Measurements from ENCODE around the gene ENTPD8.

ENTPD8 gene

DNA sequence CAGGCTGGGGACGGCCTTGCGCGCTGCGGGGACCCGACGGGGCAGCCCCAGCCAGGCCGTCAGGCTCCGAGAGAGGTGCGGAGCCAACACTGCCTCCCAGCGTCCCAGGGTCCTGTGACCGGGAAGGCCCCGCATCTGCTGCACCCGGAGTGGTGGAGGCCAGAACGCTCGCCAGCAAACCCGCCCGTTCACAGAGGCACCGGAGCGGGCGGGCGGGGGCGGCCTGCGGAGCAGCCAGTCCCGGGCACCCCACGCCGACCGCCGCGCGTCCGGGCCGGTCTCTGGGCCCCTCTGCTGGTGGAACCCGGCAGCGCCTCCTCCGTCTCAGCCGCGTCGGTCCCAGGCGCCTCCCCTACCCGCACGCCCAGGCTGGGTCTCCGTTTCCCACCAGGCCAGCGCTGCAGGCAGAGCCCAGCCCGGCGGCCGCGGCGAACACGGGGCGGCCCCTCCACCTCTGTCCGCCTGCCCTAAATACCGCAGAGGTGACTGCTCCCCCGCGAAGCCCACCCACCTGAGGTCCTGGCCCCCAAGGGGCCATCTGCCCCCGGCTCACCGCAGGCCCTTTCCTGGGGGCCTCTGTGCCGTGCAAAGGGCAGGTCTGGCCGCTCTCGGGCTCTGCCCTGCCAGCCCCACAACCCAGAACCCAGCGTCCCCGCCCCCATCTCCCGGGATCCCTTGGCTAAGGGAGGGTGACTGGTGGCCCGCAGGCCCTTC lies 34.1 kb downstream of the ENTPD8 start:
- no peaks in the 10 kb centered on the region for H3K27me3 ChIP-seq (ENCODE audit: insufficient read depth, insufficient read length)
- DNase-seq (ENCODE audit: low read depth, low spot score) = peak; percentile 68
- TF ChIP-seq SUZ12 (IDR thresholded peaks at IDR 0.05; ENCODE audit: extremely low read depth, insufficient read depth, insufficient read length) = no peak
- no peak for TF ChIP-seq YY1 (IDR thresholded peaks at IDR 0.05; ENCODE audit: insufficient read depth, insufficient read length)
- no peak for TF ChIP-seq ZNF274 (IDR thresholded peaks at IDR 0.05; ENCODE audit: low read depth, low read length)
- peaks cover 18% of the 10 kb centered on the region for H3K4me1 ChIP-seq (ENCODE audit: insufficient read depth, insufficient read length)
- no peaks in the 10 kb centered on the region for H3K36me3 ChIP-seq (ENCODE audit: insufficient read depth, insufficient read length, low read length)
- H3K9me3 ChIP-seq (ENCODE audit: insufficient read depth, low read length) = peaks cover 1% of the 10 kb centered on the region; the same call in 1 of the 2 replicates
- H3K4me3 ChIP-seq (ENCODE audit: insufficient read length, low read depth) = peak overlapping the region; percentile 30
- H3K9ac ChIP-seq (ENCODE audit: insufficient read length, low read depth) = peak overlapping the region; percentile 68

DNA sequence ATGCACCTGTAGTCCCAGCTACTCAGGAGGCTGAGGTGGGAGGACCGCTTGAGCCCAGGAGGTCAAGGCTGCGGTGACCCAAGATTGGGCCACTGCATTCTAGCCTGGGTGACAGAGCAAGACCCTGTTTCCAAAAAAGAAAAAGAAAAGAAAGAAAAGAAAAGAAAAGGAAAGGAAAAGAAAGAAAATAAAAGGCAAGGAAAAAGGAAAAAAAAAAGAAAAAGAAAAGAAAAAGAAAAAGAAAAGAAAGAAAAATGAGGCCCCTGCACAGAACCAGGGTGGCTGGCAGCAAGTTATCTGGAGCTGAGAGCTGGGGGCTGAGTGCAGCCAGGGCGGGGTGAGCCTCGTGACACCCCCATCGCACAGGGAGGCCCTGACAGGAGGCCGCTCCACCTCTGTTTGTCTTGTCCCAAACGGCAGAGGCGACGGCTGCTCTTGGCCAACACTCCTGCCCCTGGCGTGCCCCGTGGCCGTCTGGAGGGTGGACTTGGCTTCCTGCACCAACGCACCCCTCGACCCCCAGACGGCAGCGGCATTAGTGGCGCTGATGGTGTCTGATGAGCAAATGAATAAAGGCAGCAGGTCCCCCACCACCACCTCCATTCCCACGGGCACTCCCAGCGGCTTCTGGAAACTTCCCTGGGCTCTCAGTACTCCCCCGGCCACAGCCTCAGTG lies 34.9 kb downstream of the ENTPD8 start:
- peaks cover 11% of the 10 kb centered on the region for H3K4me1 ChIP-seq (ENCODE audit: insufficient read depth, insufficient read length)
- H3K9ac ChIP-seq (ENCODE audit: insufficient read length, low read depth) = peak overlapping the region; percentile 68
- no peak for DNase-seq (ENCODE audit: low read depth, low spot score)
- no peaks in the 10 kb centered on the region for H3K36me3 ChIP-seq (ENCODE audit: insufficient read depth, insufficient read length, low read length)
- no peak for TF ChIP-seq SUZ12 (IDR thresholded peaks at IDR 0.05; ENCODE audit: extremely low read depth, insufficient read depth, insufficient read length)
- H3K27me3 ChIP-seq (ENCODE audit: insufficient read depth, insufficient read length) = no peaks in the 10 kb centered on the region
- peaks cover 9% of the 10 kb centered on the region; the same call in 1 of the 2 replicates for H3K9me3 ChIP-seq (ENCODE audit: insufficient read depth, low read length)
- no peak overlapping the region for H3K4me3 ChIP-seq (ENCODE audit: insufficient read length, low read depth)

DNA sequence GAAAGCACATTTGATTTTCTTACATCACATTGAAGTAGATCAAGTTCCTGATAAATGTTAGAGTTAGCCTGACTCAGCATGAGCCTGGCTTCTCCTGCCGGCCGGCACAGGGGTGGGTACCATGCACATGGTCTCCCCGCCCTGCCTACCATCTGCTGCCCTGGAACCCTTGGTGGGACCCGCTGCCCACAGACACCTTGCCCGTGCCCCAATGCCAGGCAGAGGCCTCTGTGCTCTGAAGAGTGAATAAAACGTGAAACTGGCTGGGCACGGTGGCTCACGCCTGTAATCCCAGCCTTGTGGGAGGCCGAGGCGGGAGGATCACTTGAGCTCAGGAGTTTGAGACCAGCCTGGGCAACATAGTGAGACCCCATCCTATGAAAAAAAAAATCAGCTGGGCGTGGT lies 35.5 kb downstream of the ENTPD8 start:
- H3K4me1 ChIP-seq (ENCODE audit: insufficient read depth, insufficient read length) = peaks cover 7% of the 10 kb centered on the region
- H3K36me3 ChIP-seq (ENCODE audit: insufficient read depth, insufficient read length, low read length) = no peaks in the 10 kb centered on the region
- no peak for DNase-seq (ENCODE audit: low read depth, low spot score)
- TF ChIP-seq YY1 (IDR thresholded peaks at IDR 0.05; ENCODE audit: insufficient read depth, insufficient read length) (no peak), SUZ12 (IDR thresholded peaks at IDR 0.05; ENCODE audit: extremely low read depth, insufficient read depth, insufficient read length) (no peak)
- peaks cover 12% of the 10 kb centered on the region; the same call in 1 of the 2 replicates for H3K9me3 ChIP-seq (ENCODE audit: insufficient read depth, low read length)
- H3K4me3 ChIP-seq (ENCODE audit: insufficient read length, low read depth) = no peak overlapping the region
- no peaks in the 10 kb centered on the region for H3K27me3 ChIP-seq (ENCODE audit: insufficient read depth, insufficient read length)
- H3K9ac ChIP-seq (ENCODE audit: insufficient read length, low read depth) = no peak overlapping the region

DNA sequence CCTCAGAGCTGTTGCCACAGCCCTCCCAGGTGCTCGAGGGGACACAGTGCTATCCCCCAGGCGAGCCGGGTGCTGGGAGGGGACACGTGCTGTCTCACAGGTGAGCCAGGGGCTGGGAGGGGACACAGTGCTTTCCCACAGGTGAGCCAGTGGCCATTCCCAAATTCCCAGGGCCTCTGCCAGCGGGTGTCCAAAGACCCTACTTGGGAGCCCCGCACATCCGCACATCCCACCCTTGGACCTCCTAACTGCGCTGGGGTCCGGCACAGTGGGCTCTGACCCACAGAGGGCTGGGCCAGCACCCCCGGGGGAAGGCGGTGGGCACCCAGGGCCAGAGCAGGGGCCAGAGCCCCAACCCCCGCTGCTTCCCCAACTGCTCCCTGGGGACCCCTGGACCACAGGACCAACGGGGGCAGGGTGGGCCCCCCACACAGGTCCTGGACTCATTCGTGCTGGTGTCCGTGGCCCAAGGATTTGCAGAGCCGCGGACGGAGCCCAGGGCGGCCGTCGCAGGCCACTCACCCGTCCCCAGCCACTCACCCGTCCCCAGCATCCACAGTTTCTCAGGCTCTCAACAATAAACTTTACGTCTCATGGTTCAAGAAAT lies 36.1 kb downstream of the ENTPD8 start:
- Histone ChIP-seq H3K4me3 (ENCODE audit: insufficient read length, low read depth) (no peak overlapping the region), H3K4me1 (ENCODE audit: insufficient read depth, insufficient read length) (peaks cover 4% of the 10 kb centered on the region), H3K36me3 (ENCODE audit: insufficient read depth, insufficient read length, low read length) (no peaks in the 10 kb centered on the region), H3K9me3 (ENCODE audit: insufficient read depth, low read length) (peaks cover 13% of the 10 kb centered on the region; the same call in 1 of the 2 replicates), H3K27me3 (ENCODE audit: insufficient read depth, insufficient read length) (no peaks in the 10 kb centered on the region), H3K9ac (ENCODE audit: insufficient read length, low read depth) (no peak overlapping the region)
- DNase-seq (ENCODE audit: low read depth, low spot score) = no peak
- no peak for TF ChIP-seq YY1 (IDR thresholded peaks at IDR 0.05; ENCODE audit: insufficient read depth, insufficient read length)
- TF ChIP-seq SUZ12 (IDR thresholded peaks at IDR 0.05; ENCODE audit: extremely low read depth, insufficient read depth, insufficient read length) = no peak
- TF ChIP-seq ZNF274 (IDR thresholded peaks at IDR 0.05; ENCODE audit: low read depth, low read length) = no peak

DNA sequence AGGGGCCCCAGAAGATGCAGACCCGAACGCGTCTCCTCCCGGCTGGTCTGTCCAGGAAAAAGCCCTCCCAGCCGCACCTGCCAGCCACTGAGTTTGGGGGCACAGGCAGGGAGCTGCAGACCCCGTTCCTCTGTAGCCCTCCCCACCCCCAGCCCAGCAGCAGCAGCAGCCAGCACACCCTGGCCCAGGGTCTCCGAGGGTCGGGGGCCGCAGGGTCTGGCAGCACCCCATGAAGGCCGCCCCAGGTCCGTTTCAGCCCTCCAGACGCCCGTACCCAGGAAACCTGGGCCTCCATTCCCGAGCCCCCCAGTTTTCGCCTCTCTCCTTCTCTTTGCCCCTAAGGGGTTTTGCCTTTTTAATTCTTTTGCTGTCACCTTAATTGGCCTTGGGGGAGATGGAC lies 37.9 kb downstream of the ENTPD8 start:
- no peak overlapping the region for H3K4me3 ChIP-seq (ENCODE audit: insufficient read length, low read depth)
- H3K9me3 ChIP-seq (ENCODE audit: insufficient read depth, low read length) = peaks cover 13% of the 10 kb centered on the region; the same call in 1 of the 2 replicates
- H3K9ac ChIP-seq (ENCODE audit: insufficient read length, low read depth) = no peak overlapping the region
- H3K4me1 ChIP-seq (ENCODE audit: insufficient read depth, insufficient read length) = peaks cover 9% of the 10 kb centered on the region
- no peaks in the 10 kb centered on the region for H3K36me3 ChIP-seq (ENCODE audit: insufficient read depth, insufficient read length, low read length)
- TF ChIP-seq YY1 (IDR thresholded peaks at IDR 0.05; ENCODE audit: insufficient read depth, insufficient read length) = no peak
- TF ChIP-seq SUZ12 (IDR thresholded peaks at IDR 0.05; ENCODE audit: extremely low read depth, insufficient read depth, insufficient read length) = no peak
- TF ChIP-seq ZNF274 (IDR thresholded peaks at IDR 0.05; ENCODE audit: low read depth, low read length) = no peak
- DNase-seq (ENCODE audit: low read depth, low spot score) = no peak
- no peaks in the 10 kb centered on the region for H3K27me3 ChIP-seq (ENCODE audit: insufficient read depth, insufficient read length)

DNA sequence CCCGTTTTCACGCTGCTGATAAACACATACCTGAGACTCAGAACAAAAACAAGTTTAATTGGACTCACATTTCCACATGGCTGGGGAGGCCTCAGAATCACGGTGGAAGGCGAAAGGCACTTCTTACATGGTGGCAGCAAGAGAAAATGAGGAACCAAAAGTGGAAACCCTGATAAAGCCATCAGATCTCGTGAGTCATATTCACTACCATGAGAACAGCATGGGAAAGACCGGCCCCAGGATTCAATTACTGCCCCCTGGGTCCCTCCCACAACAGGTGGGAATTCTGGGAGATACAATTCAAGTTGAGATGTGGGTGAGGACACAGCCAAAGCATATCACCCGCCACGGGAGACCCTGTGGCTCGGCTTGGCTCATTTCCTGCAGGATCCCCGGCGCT lies 38.4 kb downstream of the ENTPD8 start:
- Histone ChIP-seq H3K27me3 (ENCODE audit: insufficient read depth, insufficient read length) (no peaks in the 10 kb centered on the region), H3K4me3 (ENCODE audit: insufficient read length, low read depth) (no peak overlapping the region), H3K36me3 (ENCODE audit: insufficient read depth, insufficient read length, low read length) (no peaks in the 10 kb centered on the region), H3K9ac (ENCODE audit: insufficient read length, low read depth) (no peak overlapping the region), H3K4me1 (ENCODE audit: insufficient read depth, insufficient read length) (peaks cover 9% of the 10 kb centered on the region), H3K9me3 (ENCODE audit: insufficient read depth, low read length) (peaks cover 13% of the 10 kb centered on the region; the same call in 1 of the 2 replicates)
- DNase-seq (ENCODE audit: low read depth, low spot score) = no peak
- no peak for TF ChIP-seq ZNF274 (IDR thresholded peaks at IDR 0.05; ENCODE audit: low read depth, low read length)
- no peak for TF ChIP-seq SUZ12 (IDR thresholded peaks at IDR 0.05; ENCODE audit: extremely low read depth, insufficient read depth, insufficient read length)
- TF ChIP-seq YY1 (IDR thresholded peaks at IDR 0.05; ENCODE audit: insufficient read depth, insufficient read length) = no peak
